Measurements from ENCODE around the gene PPP3R1.

- no peak for TF ChIP-seq POLR2A (IDR thresholded peaks at IDR 0.05)
- TF ChIP-seq POLR2AphosphoS5 (IDR thresholded peaks at IDR 0.05), result no peak
These were observed 28.9 kb downstream of the PPP3R1 start for GRCh38 chr2:68223419-68223818.
